ENCODE measurements around the gene RGS11.
"Not testable (repeated sequence)": the region's sequence is repeated elsewhere in the genome, so short reads cannot be mapped to it uniquely, and the experiment has no call there.

RGS11 gene

GRCh38 chr16:230949-231348 is 44.8 kb downstream of the RGS11 start:
- no peak for DNase-seq (ENCODE audit: low read depth in 2 of 2, low spot score in 1 of 2)

- DNase-seq (ENCODE audit: low read depth in 2 of 2, low spot score in 1 of 2) = not testable (repeated sequence)
These were observed 45.4 kb downstream of the RGS11 start for GRCh38 chr16:230351-230750.

- DNase-seq (ENCODE audit: low read depth in 2 of 2, low spot score in 1 of 2) = no peak
These were observed 45.9 kb downstream of the RGS11 start for GRCh38 chr16:229731-230281.

- DNase-seq (ENCODE audit: low read depth in 2 of 2, low spot score in 1 of 2) = peak; percentile 66 to 77
These were observed 46.7 kb downstream of the RGS11 start, which contains the start of gene LUC7L for GRCh38 chr16:228852-229730. TSS of gene LUC7L (minus strand) at chr16:229449. CDS start at chr16:229339, 110 bp downstream.

GRCh38 chr16:228151-228851 is 47.4 kb downstream of the RGS11 start:
- DNase-seq (ENCODE audit: low read depth in 2 of 2, low spot score in 1 of 2) = no peak

- no peak for DNase-seq (ENCODE audit: low read depth in 2 of 2, low spot score in 1 of 2)
These were observed 55.7 kb downstream of the RGS11 start for GRCh38 chr16:220021-220420.

Measured in stimulated activated CD8-positive, alpha-beta memory T cell treated with anti-CD3 and anti-CD28 coated beads, Interleukin-4, amount 100 ng/mL, for 4 hours (primary cell).